GM19397 (cell line): Measurements from ENCODE around the gene ANKMY2.
A peak's percentile ranks its signal among the peaks of the same experiment; 100 is the strongest.
"Not testable (repeated sequence)": the region's sequence is repeated elsewhere in the genome, so short reads cannot be mapped to it uniquely, and the experiment has no call there.

Experiments
- ATAC-seq: cut with Tn5 transposase; IDR thresholded peaks from one replicate; pipeline ENCODE4 v1.9.1; 2021; ENCODE audit warnings: mild to moderate bottlenecking, moderate library complexity; ENCODE audit not compliant: unreplicated experiment

Gene ANKMY2

GRCh38 chr7:16627236-16627635, 18.3 kb downstream of the ANKMY2 start:
- no peak for ATAC-seq

- no peak for ATAC-seq
These were observed 19.2 kb downstream of the ANKMY2 start for GRCh38 chr7:16626388-16626787.

DNA sequence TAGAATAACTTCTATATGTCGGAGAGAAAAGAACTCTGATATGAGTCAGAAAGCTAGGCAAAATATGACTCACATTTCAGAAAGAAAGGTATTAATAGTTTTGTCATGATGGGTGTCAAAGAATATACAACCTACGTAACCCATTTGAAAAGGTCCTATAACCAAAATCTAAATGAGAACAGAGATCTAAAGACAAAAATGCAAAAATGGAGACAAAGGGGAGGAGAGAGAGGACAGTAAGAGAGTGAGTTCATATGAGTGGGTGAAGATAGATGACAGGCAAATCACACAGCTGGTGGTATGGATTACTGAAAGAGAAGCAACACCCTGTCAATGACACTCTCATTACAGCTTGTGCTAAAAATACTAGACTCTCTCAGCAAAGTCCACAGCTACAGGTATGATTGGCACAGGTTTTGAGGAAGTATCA, 25.6 kb downstream of the ANKMY2 start:
- peak; percentile 89 for ATAC-seq

GRCh38 chr7:16616542-16616941, 29.0 kb downstream of the ANKMY2 start:
- no peak for ATAC-seq

DNA sequence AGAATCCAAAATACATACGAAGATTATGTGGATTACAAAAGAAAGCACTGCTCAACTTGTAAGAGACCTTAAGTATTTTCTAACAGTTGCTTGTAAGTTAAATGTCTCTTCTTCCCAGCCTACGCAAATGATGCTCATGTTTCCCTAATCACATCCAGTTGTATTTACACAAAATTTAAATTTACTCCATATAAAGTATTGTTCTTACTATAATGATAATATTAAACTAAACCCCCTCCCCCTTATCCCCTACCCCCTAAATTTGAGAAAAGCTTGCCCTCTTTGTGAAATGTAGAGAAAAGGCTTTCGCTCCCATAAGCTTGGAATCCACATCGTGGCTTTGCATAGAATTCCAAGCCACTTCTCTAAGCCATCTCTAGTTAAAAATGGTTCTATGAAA, 29.4 kb downstream of the ANKMY2 start:
- no peak for ATAC-seq

GRCh38 chr7:16615228-16615627, 30.3 kb downstream of the ANKMY2 start:
- ATAC-seq, result no peak

GRCh38 chr7:16611711-16612110, 33.8 kb downstream of the ANKMY2 start:
- no peak for ATAC-seq

DNA sequence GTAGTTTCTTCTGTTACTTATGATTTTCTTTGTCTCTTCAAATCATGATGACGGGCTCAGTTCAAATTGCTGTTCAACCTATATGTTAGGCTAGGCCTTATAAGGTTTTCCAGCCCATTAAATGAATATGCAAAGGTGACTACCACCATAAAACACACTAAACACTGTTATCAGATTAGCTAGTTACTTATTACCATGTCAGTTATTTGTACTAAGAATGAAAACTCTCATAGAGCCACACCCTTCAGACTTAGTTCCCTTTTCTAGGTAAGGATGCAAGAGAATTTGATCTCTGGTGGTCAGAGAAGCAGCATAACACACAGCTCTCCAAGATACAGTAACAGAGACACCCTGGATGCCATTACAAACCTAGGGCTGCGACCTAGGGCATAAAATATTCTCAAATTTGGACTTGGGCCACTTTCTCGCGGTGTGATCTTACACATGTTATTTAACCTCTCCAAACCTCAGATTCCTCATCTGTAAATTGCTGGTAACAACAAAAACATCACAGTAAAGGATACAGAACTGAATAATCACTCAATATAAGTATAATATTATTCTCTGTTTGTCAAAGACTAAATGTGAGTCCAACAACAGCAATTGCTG, 35.6 kb downstream of the ANKMY2 start:
- peak; percentile 78 for ATAC-seq

DNA sequence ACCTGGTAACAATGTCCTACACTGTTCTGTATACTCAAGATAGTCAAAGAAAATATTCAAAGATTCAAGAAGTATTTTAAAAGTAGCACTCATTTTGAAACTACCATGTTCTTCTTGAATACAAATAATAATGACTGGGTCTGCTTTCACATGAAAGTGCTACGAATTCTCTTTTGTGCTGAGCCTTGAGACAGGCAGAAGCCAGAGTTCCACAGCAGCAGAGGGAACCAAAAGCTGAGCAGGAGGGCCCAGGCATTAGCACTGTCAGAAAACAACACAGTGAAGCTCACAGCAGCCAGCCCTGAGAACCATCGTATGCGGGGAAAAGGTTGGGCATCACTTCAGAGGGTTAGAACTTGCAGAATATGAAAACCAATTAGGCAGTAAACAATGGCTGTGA, 38.9 kb downstream of the ANKMY2 start:
- no peak for ATAC-seq

DNA sequence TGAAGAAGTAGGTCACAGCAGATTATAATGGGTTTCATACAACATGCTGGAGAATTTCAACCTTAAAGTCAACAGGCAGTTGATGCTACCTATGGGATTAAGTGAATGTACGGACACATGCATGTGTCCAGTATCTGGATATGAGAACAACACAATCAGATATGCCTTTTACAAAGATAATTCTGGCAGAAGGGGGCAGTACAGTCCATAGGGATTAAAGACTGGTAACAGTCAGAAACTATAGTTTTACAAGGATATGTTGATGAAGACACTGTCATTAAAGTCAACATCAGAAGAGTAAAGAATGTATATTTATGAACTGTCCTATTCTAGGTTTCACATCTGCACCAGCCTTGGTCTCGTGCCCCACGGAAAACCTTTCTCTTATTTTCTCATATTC, 41.5 kb downstream of the ANKMY2 start:
- no peak for ATAC-seq

GRCh38 chr7:16603633-16604032, 41.9 kb downstream of the ANKMY2 start:
- ATAC-seq, result no peak

DNA sequence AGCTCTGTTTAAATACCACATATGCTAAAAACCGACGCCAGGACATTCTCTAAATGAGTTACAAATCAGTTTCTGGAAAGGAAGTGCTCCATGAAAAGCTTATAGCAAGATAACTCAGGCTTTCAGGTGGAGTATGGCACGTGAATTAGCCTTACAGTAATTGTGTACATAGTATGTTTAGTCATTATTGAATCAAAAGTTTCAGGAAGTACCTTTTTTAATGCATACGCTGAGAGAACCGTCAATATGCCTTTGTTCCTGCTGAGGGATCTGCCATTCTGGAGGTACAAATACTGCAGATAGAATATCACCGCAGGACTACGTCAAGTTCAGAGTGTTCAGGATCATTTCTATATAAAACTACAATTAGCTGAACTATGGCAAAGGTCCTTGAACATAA, 45.7 kb downstream of the ANKMY2 start:
- no peak for ATAC-seq

DNA sequence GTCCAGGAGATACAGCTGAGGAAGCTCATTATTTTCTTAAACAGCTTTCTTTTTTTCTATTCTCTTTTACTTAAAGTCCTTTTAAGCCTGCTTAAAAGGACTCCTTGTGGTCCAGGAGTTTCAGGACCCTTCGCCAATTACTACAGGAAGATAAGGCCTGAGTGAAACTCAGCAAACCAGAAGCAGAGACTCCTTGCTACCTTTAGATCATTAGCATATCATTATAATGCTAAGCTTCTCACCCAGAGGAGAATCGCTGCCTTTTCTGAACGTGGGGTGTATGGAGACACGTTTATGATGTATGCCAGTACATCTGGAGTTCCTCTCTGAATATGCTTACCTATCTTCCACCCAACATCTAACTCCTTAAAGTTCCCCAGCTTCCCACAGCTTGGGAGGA, 47.5 kb downstream of the ANKMY2 start:
- ATAC-seq, result no peak

GRCh38 chr7:16595596-16595995, 50.0 kb downstream of the ANKMY2 start:
- ATAC-seq, result not testable (repeated sequence)

DNA sequence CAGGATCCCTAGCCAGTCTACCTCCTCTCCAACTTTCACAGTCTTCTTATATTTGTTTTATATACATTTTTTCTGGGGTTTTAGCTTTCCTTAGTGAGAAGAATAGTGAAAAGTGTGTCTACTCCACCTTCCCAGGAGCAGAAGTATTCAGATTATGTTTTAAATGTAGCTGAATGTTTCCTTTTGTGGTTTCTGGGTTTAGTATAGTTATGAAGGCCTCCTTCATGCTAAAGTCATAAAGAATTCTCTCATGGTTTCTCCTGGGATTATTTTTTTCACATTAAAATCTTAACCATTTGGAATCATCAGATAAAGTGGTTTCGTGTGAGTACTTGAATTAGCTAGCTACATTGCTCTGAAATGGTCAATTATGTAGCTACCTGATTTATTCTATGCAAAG, 50.9 kb downstream of the ANKMY2 start:
- no peak for ATAC-seq

GRCh38 chr7:16594061-16594460, 51.5 kb downstream of the ANKMY2 start:
- ATAC-seq, result no peak

DNA sequence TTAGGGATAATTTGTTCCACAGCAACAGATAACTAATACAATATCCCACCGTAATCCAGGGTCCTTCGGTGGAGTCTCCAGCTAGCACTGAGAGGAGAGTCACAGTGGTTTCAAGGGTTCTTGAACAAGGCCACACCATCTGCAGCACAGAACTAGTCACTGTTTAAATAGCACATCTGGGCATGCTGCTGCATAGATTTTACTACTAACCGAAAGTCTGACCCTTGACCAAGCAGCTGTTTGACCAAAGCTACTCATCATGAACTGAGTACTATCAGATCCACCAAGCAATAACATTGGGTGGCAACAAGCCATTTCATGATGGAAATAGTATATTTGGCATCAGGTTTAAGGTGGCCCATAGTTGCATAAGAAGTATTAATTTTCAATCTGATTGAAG, 53.2 kb downstream of the ANKMY2 start:
- no peak for ATAC-seq

DNA sequence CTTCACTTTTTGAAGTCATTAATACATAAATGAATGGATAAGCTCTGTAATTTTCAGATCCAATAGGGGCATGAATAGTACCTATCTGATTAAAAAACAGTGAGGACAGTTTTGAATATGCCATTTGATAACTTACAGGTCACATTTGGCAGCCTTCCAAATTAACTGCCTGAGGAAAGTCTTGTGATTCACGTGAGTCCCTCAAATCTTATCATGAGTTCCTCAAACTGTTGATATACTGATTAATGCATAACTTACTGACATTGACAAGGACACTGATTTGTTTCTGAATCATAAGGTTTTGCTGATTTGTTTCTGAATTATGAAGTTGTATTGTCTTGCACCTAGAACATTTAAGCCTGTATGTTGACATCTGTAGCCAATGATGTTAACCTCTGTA, 55.1 kb downstream of the ANKMY2 start:
- ATAC-seq, result no peak

GRCh38 chr7:16589881-16590280, 55.7 kb downstream of the ANKMY2 start:
- no peak for ATAC-seq

GRCh38 chr7:16587790-16588189, 57.8 kb downstream of the ANKMY2 start:
- no peak for ATAC-seq

- ATAC-seq, result no peak
These were observed 58.4 kb downstream of the ANKMY2 start for GRCh38 chr7:16587129-16587528.

- ATAC-seq, result no peak
These were observed 59.3 kb downstream of the ANKMY2 start for GRCh38 chr7:16586081-16586874.

DNA sequence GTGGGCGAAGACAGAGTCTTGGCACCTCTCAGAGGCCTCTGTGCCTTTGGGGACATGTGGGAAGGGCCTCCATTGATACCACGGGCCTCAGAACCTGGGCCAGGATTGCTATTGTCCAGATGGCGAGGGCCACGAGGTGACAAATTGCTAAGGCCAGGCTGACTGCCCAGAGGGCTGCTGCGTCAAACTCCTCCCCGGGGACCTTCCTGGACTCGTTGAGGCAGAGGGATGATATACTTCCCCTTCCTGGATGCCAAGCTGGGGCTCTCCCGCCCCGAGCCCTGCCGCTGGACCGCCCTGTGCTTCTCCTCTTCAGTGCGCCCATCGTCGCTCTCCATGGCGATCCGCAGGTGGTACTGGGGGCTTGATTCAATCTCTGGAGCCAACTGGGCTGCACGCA, 60.0 kb downstream of the ANKMY2 start:
- no peak for ATAC-seq
